SK-N-MC (cell line): ENCODE data around the gene FBXO22.

ENCODE experiments used
- EZH2 ChIP-seq: fragments of 200-600 bp; sonication (generic); IDR thresholded peaks from one replicate; pipeline ENCODE4 v1.6.1; 2017; ENCODE audit warnings: antibody characterized with exemption
- POLR2AphosphoS5 ChIP-seq: IDR thresholded peaks from 2 replicates; pipeline ENCODE4 v1.6.1; 2012; ENCODE audit warnings: mild to moderate bottlenecking, low read depth, low read length, borderline replicate concordance

- TF ChIP-seq EZH2 (no peak), POLR2AphosphoS5 (no peak)
Observed at GRCh38 chr15:75943246-75943645, 39.6 kb downstream of the FBXO22 start.
